HepG2 (cell line): ENCODE measurements around the gene DIP2C. TPM values are rescaled to one million over a fixed set of nuclear protein-coding genes. Genes with fewer than 3 reads are reported as not detected.

Experiments
- DPF2 ChIP-seq: sonication (generic); formaldehyde crosslinking; IDR thresholded peaks from 2 replicates; pipeline ENCODE4 v1.4.0; 2020; ENCODE audit warnings: mild to moderate bottlenecking, low read depth, missing genetic modification reagents, borderline replicate concordance
- GATAD2A ChIP-seq: IDR thresholded peaks from 2 replicates; pipeline ENCODE4 v1.6.1; 2016
- HOXA5 ChIP-seq: sonication (generic); formaldehyde crosslinking; IDR thresholded peaks from 2 replicates; pipeline ENCODE4 v1.4.0; 2020; ENCODE audit warnings: missing genetic modification reagents
- KAT2B ChIP-seq: fragments of 150-350 bp; IDR thresholded peaks from 2 replicates; pipeline ENCODE4 v1.6.1; 2014; ENCODE audit warnings: low read depth, low read length, borderline replicate concordance
- MEF2D ChIP-seq: sonication (generic); formaldehyde crosslinking; IDR thresholded peaks from 2 replicates; pipeline ENCODE4 v1.5.1; 2020; ENCODE audit warnings: mild to moderate bottlenecking, missing genetic modification reagents
- ZFP82 ChIP-seq: sonication (generic); formaldehyde crosslinking; IDR thresholded peaks from 2 replicates; pipeline ENCODE4 v1.5.1; 2020; ENCODE audit warnings: mild to moderate bottlenecking, missing genetic modification reagents, borderline replicate concordance
- ZFY ChIP-seq: sonication (generic); formaldehyde crosslinking; IDR thresholded peaks from 2 replicates; pipeline ENCODE4 v1.4.0; 2020; ENCODE audit warnings: missing genetic modification reagents
- ZMYM4 ChIP-seq: sonication (generic); formaldehyde crosslinking; IDR thresholded peaks from 2 replicates; pipeline ENCODE4 v1.8.1; 2023; ENCODE audit warnings: mild to moderate bottlenecking, missing genetic modification reagents
- ZNF567 ChIP-seq: sonication (generic); formaldehyde crosslinking; IDR thresholded peaks from 2 replicates; pipeline ENCODE4 v1.8.1; 2023; ENCODE audit warnings: mild to moderate bottlenecking, missing genetic modification reagents, borderline replicate concordance
- ZNF709 ChIP-seq: sonication (generic); formaldehyde crosslinking; IDR thresholded peaks from 2 replicates; pipeline ENCODE4 v1.5.0; 2020; ENCODE audit warnings: mild to moderate bottlenecking, missing genetic modification reagents
- ZNF766 ChIP-seq: sonication (generic); formaldehyde crosslinking; IDR thresholded peaks from 2 replicates; pipeline ENCODE4 v1.5.0; 2020; ENCODE audit warnings: missing genetic modification reagents, borderline replicate concordance
- polyA plus RNA-seq, 8 experiments: library from polyadenylated mRNA; depleted of rRNA in 3 of 8; stranded (reverse) in 7 of 8; unstranded in 1 of 8; fragments of >200 nt; fragmentation: Illumina TruSeq in 4 of 8; extraction: Trizol in 4 of 8; gene quantifications; 2 replicates each; pipeline versions ENCODE4 v1.2.1 to v1.2.3, GENCODE V29; 2011 to 2016; ENCODE audit warnings: low read depth in 4 of 8, missing spikeins in 1 of 8, mixed read lengths in 1 of 8; ENCODE audit not compliant: insufficient read depth in 1 of 8
- total RNA-seq, 5 experiments: library from RNA; depleted of rRNA; stranded (reverse); fragments of >200 nt; fragmentation: Illumina TruSeq; extraction: Trizol; gene quantifications; 2 replicates each; pipeline ENCODE4 v1.2.3, GENCODE V29; 2016; ENCODE audit warnings: low read depth in 1 of 5
- TF ChIP-seq, protein P1 (sequence below): sonication (generic); formaldehyde crosslinking; IDR thresholded peaks from 2 replicates; pipeline ENCODE4 v1.4.0; 2020; ENCODE audit warnings: mild to moderate bottlenecking, missing genetic modification reagents, borderline replicate concordance
- TF ChIP-seq, protein P2 (sequence below): sonication (generic); formaldehyde crosslinking; IDR thresholded peaks from 2 replicates; pipeline ENCODE4 v1.5.1; 2020; ENCODE audit warnings: mild to moderate bottlenecking, moderate library complexity, missing genetic modification reagents
- TF ChIP-seq, protein P3 (sequence below): sonication (generic); formaldehyde crosslinking; IDR thresholded peaks from 2 replicates; pipeline ENCODE4 v1.4.0; 2020; ENCODE audit warnings: mild to moderate bottlenecking, missing genetic modification reagents
- TF ChIP-seq, protein P4 (sequence below): sonication (generic); IDR thresholded peaks from 2 replicates; pipeline ENCODE4 v1.6.1; 2016; ENCODE audit warnings: low read depth, borderline replicate concordance
- TF ChIP-seq, protein P5 (sequence below): sonication (generic); formaldehyde crosslinking; IDR thresholded peaks from 2 replicates; pipeline ENCODE4 v1.4.0; 2020; ENCODE audit warnings: missing genetic modification reagents, borderline replicate concordance

The DIP2C gene
- total and polyA plus RNA-seq, 2 of the 13 experiments (the other 11 are each of a cell fraction or from before 2014, with no cell fraction given) = 2.2 to 2.7 TPM

DNA sequence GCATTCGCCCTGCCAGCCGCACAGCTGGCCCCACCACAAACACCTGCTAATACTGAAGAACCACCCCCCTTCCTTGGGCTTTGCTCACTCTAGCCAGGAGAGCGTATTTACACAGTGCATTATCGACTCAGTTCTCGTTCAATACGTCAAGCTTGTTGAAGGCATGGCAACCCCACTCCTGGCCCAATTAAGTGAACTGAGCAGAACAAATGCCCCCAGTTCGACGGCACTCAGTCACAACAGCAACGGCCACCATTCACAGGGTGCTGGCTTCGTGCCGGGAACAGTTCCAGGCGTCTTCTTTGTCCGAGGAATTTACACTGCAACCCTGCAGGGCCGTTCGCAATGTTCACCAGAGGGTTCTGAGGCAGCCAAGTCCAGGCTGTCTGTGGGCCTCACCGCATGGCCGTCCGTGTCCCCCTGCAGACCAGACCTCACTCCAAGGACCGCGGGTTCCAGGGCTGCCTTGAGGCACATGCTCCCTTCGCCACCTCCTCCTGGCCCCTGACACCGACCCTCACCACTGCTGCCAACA lies 175.3 kb downstream of the DIP2C start (continued):
- TF ChIP-seq, protein P1, sequence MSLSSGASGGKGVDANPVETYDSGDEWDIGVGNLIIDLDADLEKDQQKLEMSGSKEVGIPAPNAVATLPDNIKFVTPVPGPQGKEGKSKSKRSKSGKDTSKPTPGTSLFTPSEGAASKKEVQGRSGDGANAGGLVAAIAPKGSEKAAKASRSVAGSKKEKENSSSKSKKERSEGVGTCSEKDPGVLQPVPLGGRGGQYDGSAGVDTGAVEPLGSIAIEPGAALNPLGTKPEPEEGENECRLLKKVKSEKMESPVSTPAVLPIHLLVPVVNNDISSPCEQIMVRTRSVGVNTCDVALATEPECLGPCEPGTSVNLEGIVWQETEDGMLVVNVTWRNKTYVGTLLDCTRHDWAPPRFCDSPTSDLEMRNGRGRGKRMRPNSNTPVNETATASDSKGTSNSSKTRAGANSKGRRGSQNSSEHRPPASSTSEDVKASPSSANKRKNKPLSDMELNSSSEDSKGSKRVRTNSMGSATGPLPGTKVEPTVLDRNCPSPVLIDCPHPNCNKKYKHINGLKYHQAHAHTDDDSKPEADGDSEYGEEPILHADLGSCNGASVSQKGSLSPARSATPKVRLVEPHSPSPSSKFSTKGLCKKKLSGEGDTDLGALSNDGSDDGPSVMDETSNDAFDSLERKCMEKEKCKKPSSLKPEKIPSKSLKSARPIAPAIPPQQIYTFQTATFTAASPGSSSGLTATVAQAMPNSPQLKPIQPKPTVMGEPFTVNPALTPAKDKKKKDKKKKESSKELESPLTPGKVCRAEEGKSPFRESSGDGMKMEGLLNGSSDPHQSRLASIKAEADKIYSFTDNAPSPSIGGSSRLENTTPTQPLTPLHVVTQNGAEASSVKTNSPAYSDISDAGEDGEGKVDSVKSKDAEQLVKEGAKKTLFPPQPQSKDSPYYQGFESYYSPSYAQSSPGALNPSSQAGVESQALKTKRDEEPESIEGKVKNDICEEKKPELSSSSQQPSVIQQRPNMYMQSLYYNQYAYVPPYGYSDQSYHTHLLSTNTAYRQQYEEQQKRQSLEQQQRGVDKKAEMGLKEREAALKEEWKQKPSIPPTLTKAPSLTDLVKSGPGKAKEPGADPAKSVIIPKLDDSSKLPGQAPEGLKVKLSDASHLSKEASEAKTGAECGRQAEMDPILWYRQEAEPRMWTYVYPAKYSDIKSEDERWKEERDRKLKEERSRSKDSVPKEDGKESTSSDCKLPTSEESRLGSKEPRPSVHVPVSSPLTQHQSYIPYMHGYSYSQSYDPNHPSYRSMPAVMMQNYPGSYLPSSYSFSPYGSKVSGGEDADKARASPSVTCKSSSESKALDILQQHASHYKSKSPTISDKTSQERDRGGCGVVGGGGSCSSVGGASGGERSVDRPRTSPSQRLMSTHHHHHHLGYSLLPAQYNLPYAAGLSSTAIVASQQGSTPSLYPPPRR (CRISPR knock-in tag) = peak; percentile 51; the same call in 1 of the 2 replicates
- TF ChIP-seq DPF2 (no peak), ZFY (CRISPR knock-in tag) (0 out of 2 replicates have a peak, but pooled peaks have one; percentile 12), ZFP82 (CRISPR knock-in tag) (peak; percentile 69; the same call in 1 of the 2 replicates), ZNF567 (CRISPR knock-in tag) (no peak), HOXA5 (CRISPR knock-in tag) (0 out of 2 replicates have a peak, but pooled peaks have one; percentile 13), GATAD2A (CRISPR knock-in tag) (peak; percentile 68), ZNF709 (0 out of 2 replicates have a peak, but pooled peaks have one; percentile 20), ZMYM4 (CRISPR knock-in tag) (peak; percentile 19; the same call in 1 of the 2 replicates), KAT2B (peak; percentile 96), MEF2D (CRISPR knock-in tag) (no peak), ZNF766 (CRISPR knock-in tag) (no peak)
- TF ChIP-seq, protein P2, sequence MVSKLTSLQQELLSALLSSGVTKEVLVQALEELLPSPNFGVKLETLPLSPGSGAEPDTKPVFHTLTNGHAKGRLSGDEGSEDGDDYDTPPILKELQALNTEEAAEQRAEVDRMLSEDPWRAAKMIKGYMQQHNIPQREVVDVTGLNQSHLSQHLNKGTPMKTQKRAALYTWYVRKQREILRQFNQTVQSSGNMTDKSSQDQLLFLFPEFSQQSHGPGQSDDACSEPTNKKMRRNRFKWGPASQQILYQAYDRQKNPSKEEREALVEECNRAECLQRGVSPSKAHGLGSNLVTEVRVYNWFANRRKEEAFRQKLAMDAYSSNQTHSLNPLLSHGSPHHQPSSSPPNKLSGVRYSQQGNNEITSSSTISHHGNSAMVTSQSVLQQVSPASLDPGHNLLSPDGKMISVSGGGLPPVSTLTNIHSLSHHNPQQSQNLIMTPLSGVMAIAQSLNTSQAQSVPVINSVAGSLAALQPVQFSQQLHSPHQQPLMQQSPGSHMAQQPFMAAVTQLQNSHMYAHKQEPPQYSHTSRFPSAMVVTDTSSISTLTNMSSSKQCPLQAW (CRISPR knock-in tag) = peak; percentile 41; the same call in 1 of the 2 replicates
- TF ChIP-seq, protein P3, sequence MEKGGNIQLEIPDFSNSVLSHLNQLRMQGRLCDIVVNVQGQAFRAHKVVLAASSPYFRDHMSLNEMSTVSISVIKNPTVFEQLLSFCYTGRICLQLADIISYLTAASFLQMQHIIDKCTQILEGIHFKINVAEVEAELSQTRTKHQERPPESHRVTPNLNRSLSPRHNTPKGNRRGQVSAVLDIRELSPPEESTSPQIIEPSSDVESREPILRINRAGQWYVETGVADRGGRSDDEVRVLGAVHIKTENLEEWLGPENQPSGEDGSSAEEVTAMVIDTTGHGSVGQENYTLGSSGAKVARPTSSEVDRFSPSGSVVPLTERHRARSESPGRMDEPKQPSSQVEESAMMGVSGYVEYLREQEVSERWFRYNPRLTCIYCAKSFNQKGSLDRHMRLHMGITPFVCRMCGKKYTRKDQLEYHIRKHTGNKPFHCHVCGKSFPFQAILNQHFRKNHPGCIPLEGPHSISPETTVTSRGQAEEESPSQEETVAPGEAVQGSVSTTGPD (CRISPR knock-in tag) = 0 out of 2 replicates have a peak, but pooled peaks have one; percentile 19
- TF ChIP-seq, protein P4, sequence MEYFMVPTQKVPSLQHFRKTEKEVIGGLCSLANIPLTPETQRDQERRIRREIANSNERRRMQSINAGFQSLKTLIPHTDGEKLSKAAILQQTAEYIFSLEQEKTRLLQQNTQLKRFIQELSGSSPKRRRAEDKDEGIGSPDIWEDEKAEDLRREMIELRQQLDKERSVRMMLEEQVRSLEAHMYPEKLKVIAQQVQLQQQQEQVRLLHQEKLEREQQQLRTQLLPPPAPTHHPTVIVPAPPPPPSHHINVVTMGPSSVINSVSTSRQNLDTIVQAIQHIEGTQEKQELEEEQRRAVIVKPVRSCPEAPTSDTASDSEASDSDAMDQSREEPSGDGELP = peak; percentile 61; the same call in 1 of the 2 replicates
- TF ChIP-seq, protein P5, sequence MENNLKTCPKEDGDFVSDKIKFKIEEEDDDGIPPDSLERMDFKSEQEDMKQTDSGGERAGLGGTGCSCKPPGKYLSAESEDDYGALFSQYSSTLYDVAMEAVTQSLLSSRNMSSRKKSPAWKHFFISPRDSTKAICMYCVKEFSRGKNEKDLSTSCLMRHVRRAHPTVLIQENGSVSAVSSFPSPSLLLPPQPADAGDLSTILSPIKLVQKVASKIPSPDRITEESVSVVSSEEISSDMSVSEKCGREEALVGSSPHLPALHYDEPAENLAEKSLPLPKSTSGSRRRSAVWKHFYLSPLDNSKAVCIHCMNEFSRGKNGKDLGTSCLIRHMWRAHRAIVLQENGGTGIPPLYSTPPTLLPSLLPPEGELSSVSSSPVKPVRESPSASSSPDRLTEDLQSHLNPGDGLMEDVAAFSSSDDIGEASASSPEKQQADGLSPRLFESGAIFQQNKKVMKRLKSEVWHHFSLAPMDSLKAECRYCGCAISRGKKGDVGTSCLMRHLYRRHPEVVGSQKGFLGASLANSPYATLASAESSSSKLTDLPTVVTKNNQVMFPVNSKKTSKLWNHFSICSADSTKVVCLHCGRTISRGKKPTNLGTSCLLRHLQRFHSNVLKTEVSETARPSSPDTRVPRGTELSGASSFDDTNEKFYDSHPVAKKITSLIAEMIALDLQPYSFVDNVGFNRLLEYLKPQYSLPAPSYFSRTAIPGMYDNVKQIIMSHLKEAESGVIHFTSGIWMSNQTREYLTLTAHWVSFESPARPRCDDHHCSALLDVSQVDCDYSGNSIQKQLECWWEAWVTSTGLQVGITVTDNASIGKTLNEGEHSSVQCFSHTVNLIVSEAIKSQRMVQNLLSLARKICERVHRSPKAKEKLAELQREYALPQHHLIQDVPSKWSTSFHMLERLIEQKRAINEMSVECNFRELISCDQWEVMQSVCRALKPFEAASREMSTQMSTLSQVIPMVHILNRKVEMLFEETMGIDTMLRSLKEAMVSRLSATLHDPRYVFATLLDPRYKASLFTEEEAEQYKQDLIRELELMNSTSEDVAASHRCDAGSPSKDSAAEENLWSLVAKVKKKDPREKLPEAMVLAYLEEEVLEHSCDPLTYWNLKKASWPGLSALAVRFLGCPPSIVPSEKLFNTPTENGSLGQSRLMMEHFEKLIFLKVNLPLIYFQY (CRISPR knock-in tag) = 0 out of 2 replicates have a peak, but pooled peaks have one; percentile 39
